HepG2 (cell line): ENCODE results near the gene SNED1. TPM values are rescaled to one million over a fixed set of nuclear protein-coding genes. Genes with fewer than 3 reads are reported as not detected.

Experiments
- AHDC1 ChIP-seq: sonication (generic); formaldehyde crosslinking; IDR thresholded peaks from 2 replicates; pipeline ENCODE4 v1.5.1; 2020; ENCODE audit warnings: mild to moderate bottlenecking, missing genetic modification reagents, borderline replicate concordance
- BCL6 ChIP-seq: IDR thresholded peaks from 2 replicates; pipeline ENCODE4 v1.6.1; 2016; ENCODE audit warnings: missing genetic modification reagents, missing compliant biosample characterization
- BORCS8-MEF2B ChIP-seq: sonication (generic); formaldehyde crosslinking; IDR thresholded peaks from 2 replicates; pipeline ENCODE4 v1.8.0; 2022; ENCODE audit warnings: mild to moderate bottlenecking, missing genetic modification reagents
- CBX1 ChIP-seq: IDR thresholded peaks from one replicate; pipeline ENCODE4 v1.6.1; 2016; ENCODE audit warnings: antibody characterized with exemption, low read depth
- DMAP1 ChIP-seq: IDR thresholded peaks from 2 replicates; pipeline ENCODE4 v1.6.1; 2016
- DNMT3B ChIP-seq: conservative IDR thresholded peaks from 2 replicates; pipeline ENCODE4 v1.6.1; 2016; ENCODE audit warnings: missing biosample characterization, control low read depth
- HNF4A ChIP-seq: sonication (generic); formaldehyde crosslinking; IDR thresholded peaks from 2 replicates; pipeline ENCODE4 v1.4.0; 2020; ENCODE audit warnings: missing genetic modification reagents
- HOXD1 ChIP-seq: sonication (generic); formaldehyde crosslinking; IDR thresholded peaks from 2 replicates; pipeline ENCODE4 v1.5.0; 2020; ENCODE audit warnings: missing genetic modification reagents
- NFYC ChIP-seq: IDR thresholded peaks from 2 replicates; pipeline ENCODE4 v1.6.1; 2016; ENCODE audit warnings: missing genetic modification reagents, missing compliant biosample characterization
- NR0B2 ChIP-seq: sonication (generic); formaldehyde crosslinking; IDR thresholded peaks from 2 replicates; pipeline ENCODE4 v1.4.0; 2020; ENCODE audit warnings: mild to moderate bottlenecking, missing genetic modification reagents
- PAF1 ChIP-seq: IDR thresholded peaks from 2 replicates; pipeline ENCODE4 v1.6.1; 2016; ENCODE audit warnings: missing genetic modification reagents, missing compliant biosample characterization
- POLR2A ChIP-seq, 2 experiments: IDR thresholded peaks; 2 replicates each; pipeline ENCODE4 v1.6.1; 2011; ENCODE audit warnings: low read depth in 2 of 2, low read length in 2 of 2, mild to moderate bottlenecking in 1 of 2, moderate library complexity in 1 of 2; ENCODE audit not compliant: insufficient read depth in 1 of 2
- SIN3B ChIP-seq: fragments of 150-350 bp; IDR thresholded peaks from 2 replicates; pipeline ENCODE4 v1.6.1; 2014; ENCODE audit warnings: low read length
- SKI ChIP-seq: fragments of 450-650 bp; IDR thresholded peaks from one replicate; pipeline ENCODE4 v1.6.1; 2018; ENCODE audit warnings: mild to moderate bottlenecking; ENCODE audit not compliant: partially characterized antibody
- SMARCE1 ChIP-seq: fragments of 450-650 bp; IDR thresholded peaks from 2 replicates; pipeline ENCODE4 v1.6.1; 2017; ENCODE audit warnings: borderline replicate concordance
- SYNCRIP ChIP-seq: fragments of 200-400 bp; formaldehyde crosslinking; IDR thresholded peaks from 2 replicates; pipeline ENCODE4 v1.6.1; 2018; ENCODE audit warnings: mild to moderate bottlenecking, low read depth, low read length; ENCODE audit not compliant: insufficient read depth
- TCF12 ChIP-seq, 2 experiments: fragments of 450-650 bp in 1 of 2; sonication (generic) in 1 of 2; formaldehyde crosslinking in 1 of 2; IDR thresholded peaks; 2 replicates each; pipeline versions ENCODE4 v1.6.1 to v1.8.0; 2017 to 2022; ENCODE audit warnings: antibody characterized with exemption in 1 of 2, mild to moderate bottlenecking in 1 of 2, missing genetic modification reagents in 1 of 2, moderate library complexity in 1 of 2
- USF2 ChIP-seq, 2 experiments: sonication (generic) in 1 of 2; formaldehyde crosslinking in 1 of 2; IDR thresholded peaks; 2 replicates each; pipeline versions ENCODE4 v1.5.1 to v1.6.1; 2011 to 2020; ENCODE audit warnings: borderline replicate concordance in 1 of 2, low read depth in 1 of 2, low read length in 1 of 2, mild to moderate bottlenecking in 1 of 2, missing genetic modification reagents in 1 of 2, moderate library complexity in 1 of 2
- ZNF615 ChIP-seq: sonication (generic); formaldehyde crosslinking; IDR thresholded peaks from 2 replicates; pipeline ENCODE4 v1.5.0; 2020; ENCODE audit warnings: mild to moderate bottlenecking, missing genetic modification reagents, borderline replicate concordance
- ZNF790 ChIP-seq: sonication (generic); formaldehyde crosslinking; IDR thresholded peaks from 2 replicates; pipeline ENCODE4 v1.8.0; 2022; ENCODE audit warnings: missing genetic modification reagents, mild to moderate bottlenecking, borderline replicate concordance
- ZSCAN31 ChIP-seq: sonication (generic); formaldehyde crosslinking; IDR thresholded peaks from 2 replicates; pipeline ENCODE4 v1.5.0; 2020; ENCODE audit warnings: low read depth, mild to moderate bottlenecking, missing genetic modification reagents
- polyA plus RNA-seq, 8 experiments: library from polyadenylated mRNA; depleted of rRNA in 3 of 8; stranded (reverse) in 7 of 8; unstranded in 1 of 8; fragments of >200 nt; fragmentation: Illumina TruSeq in 4 of 8; extraction: Trizol in 4 of 8; gene quantifications; 2 replicates each; pipeline versions ENCODE4 v1.2.1 to v1.2.3, GENCODE V29; 2011 to 2016; ENCODE audit warnings: low read depth in 4 of 8, missing spikeins in 1 of 8, mixed read lengths in 1 of 8; ENCODE audit not compliant: insufficient read depth in 1 of 8
- total RNA-seq, 5 experiments: library from RNA; depleted of rRNA; stranded (reverse); fragments of >200 nt; fragmentation: Illumina TruSeq; extraction: Trizol; gene quantifications; 2 replicates each; pipeline ENCODE4 v1.2.3, GENCODE V29; 2016; ENCODE audit warnings: low read depth in 1 of 5

The SNED1 gene
- total and polyA plus RNA-seq, 2 of the 13 experiments (the other 11 are each of a cell fraction or from before 2014, with no cell fraction given): 0.15 to 0.65 TPM

DNA sequence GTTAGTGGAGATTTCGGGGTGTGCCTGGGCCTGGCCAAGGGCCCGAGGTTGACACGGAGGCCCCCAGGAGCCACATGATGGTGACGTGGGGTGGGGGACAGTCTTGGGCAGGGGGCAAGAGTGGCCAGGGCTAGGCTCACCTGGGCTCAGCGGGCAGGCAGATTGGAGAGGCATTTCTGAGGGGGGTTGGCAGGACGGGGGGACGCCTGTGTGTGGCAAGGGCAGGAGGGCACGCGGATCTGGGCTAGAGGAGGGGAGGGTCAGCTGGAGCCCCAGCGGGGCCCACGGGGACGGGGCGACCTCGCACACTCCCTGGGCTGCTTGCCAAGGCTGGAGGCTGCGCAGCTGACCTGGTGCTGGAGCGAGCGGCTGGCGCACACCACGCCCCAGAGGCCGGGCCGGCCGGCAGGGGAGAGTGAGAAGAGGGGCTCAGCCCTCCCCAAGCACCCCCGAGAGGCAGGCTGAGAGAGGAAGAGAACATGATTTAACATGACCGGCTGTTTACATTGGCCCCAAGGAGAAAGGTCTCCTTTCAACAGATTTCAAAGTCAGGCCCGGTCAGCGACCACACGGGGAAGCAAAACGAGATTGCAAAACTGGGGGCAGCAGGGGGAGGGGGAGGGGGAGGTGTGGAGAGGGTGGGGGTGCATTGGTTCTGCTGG is 38.0 kb upstream of the SNED1 start (continued):
- no peak for TF ChIP-seq USF2 (IDR thresholded peaks at IDR 0.05; ENCODE audit: low read depth, low read length)
- TF ChIP-seq USF2 (CRISPR knock-in tag; IDR thresholded peaks at IDR 0.05; ENCODE audit: borderline replicate concordance): no peak
- no peak for TF ChIP-seq NFYC
- TF ChIP-seq SIN3B: no peak
- no peak for TF ChIP-seq TCF12 (IDR thresholded peaks at IDR 0.05)
- TF ChIP-seq TCF12 (CRISPR knock-in tag; IDR thresholded peaks at IDR 0.05): 0 out of 2 replicates have a peak, but pooled peaks have one; percentile 55
- peak; percentile 90; the same call in 1 of the 2 replicates for TF ChIP-seq ZSCAN31 (CRISPR knock-in tag)
- peak; percentile 30 for TF ChIP-seq CBX1
- TF ChIP-seq DMAP1: peak; percentile 46; the same call in 1 of the 2 replicates
- TF ChIP-seq DNMT3B: no peak
- TF ChIP-seq HOXD1 (CRISPR knock-in tag): peak; percentile 82
- TF ChIP-seq ZNF790 (CRISPR knock-in tag): no peak
- TF ChIP-seq PAF1 (CRISPR knock-in tag): no peak
- TF ChIP-seq BORCS8-MEF2B (CRISPR knock-in tag): no peak; the same call in 1 of the 2 replicates
- no peak for TF ChIP-seq SKI
- TF ChIP-seq SYNCRIP: no peak
- TF ChIP-seq BCL6 (CRISPR knock-in tag): peak; percentile 41
- no peak for TF ChIP-seq SMARCE1
- no peak for TF ChIP-seq ZNF615 (CRISPR knock-in tag)
- TF ChIP-seq AHDC1 (CRISPR knock-in tag): no peak
- TF ChIP-seq NR0B2 (CRISPR knock-in tag): peak; percentile 84; the same call in 1 of the 2 replicates
- peak; percentile 84 for TF ChIP-seq HNF4A (CRISPR knock-in tag)
- TF ChIP-seq POLR2A (IDR thresholded peaks at IDR 0.05; ENCODE audit: insufficient read depth in 1 of 2, low read depth in 2 of 2, low read length in 2 of 2): no peak
